GM18517 (cell line): Measurements from ENCODE around the gene METTL23.

ENCODE experiments used
- ATAC-seq: cut with Tn5 transposase; IDR thresholded peaks from one replicate; pipeline ENCODE4 v1.9.1; 2021; ENCODE audit warnings: mild to moderate bottlenecking, moderate library complexity; ENCODE audit not compliant: unreplicated experiment

The METTL23 gene

GRCh38 chr17:76752006-76752405 lies 25.4 kb downstream of the METTL23 start:
- no peak for ATAC-seq

GRCh38 chr17:76753061-76753961 lies 26.7 kb downstream of the METTL23 start:
- no peak for ATAC-seq

- no peak for ATAC-seq
Observed at GRCh38 chr17:76755285-76755684, 28.6 kb downstream of the METTL23 start.

DNA sequence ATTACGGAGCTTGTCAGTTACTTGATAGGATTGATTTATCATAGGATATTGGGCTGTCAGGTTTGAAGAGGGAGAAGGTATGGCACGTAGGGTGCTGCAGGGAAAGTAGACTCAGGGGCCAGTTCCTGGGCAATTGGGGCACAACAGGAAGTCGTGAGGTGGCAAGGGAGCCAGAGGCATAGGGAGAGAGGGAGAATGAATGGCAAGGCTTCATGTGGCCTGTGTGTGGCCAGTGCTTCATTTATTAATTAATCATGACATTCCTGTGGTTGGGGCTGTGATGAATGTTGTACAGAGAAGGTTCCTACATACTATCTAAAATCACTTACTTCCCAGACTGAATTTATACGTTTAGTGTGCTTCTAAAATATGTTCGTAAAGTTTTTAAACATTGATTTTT lies 30.6 kb downstream of the METTL23 start:
- ATAC-seq, result no peak

DNA sequence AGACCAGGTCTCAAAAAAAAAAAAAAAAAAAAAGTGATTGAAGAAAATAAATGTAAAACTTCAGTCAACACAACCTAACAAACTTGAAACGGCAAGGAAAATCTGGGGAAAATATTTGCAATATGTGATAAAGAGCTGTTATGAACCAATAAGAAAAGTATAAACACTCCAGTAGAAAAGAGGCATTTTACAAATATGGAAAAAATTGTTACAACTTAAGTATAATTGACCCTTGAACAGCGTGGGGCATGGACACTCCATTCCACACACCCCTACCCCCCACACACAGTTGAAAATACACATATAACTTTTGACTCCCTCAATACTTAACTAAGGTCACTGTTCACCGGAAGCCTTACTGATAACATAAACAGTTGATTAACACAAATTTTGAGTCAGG lies 31.9 kb downstream of the METTL23 start:
- ATAC-seq, result no peak

DNA sequence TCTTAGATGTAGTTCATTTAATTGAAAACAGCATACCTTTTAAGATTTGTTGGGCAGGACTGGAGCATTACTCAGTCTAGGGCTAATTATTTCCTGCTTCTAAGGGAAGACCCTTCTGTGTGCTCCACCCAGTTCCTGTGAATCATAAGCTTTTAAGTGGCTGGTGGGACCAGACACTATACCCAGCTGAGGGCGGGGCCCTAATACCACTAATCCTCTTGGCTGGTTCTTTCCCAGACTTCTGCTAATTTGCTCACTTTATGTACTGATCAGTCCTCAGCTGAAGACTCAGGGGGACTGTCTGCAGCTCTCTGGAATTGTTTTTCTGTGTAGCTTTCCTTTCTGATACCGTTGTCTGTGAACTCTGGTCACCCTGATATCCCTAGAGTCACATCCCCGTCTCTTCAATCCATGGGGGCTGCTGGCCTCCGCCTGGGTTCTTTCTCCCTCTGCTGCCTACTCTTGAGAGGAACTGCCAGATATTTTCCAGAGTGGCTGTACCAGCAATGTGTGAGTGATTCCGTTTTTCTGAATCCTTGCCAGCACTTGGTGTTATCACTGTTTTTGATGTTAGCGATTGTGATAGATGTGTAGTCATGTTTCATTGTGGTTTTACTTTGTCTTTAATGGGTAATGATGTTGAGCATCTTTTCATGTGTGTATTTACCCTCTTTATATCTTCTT lies 46.3 kb downstream of the METTL23 start:
- ATAC-seq, result no peak

GRCh38 chr17:76775021-76775600 lies 48.5 kb downstream of the METTL23 start:
- no peak for ATAC-seq

DNA sequence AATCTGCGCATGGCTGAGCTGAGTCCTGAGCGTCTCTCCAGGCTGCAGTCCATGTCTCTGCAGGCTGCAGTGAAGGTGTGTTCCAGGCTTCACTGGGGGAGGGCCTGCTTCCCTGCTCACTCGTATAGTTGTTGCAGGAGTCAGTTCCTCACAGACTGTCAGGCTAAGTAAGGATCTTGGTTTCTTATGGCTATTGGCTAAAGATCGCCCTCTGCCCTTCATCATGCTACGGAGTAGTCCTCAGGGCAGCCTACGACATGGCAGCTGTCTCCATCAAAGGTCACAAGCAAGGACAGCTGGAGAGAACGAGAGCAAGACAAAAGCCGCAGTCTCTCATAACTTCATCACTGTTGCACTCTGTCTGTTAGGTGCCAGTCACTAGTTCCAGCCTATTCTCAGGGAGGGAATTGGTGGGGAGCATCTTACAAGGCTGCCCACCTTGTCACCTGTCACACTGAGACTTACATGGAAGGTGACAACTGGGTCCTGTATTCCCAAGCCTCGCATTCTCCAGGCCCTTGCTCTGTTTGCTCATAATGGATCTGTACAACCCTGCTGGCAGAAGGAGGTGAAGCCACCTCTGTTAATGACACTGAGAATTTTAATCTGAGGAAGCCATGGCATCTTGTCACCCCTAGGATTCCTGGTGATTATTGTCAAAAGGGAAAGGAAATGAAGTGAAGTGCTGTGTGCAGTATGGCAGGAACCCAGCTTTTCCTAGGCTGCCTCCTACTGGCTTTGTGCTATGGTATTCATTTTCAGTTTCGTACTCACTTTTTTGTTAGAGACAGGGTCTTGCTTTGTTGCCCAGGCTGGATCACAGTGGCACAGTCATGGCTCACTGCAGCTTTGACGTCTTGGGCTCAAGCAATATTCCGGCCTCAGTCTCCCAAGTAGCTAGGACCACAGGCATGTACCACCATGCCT lies 54.7 kb downstream of the METTL23 start:
- ATAC-seq, result no peak

GRCh38 chr17:76783146-76783545 lies 56.5 kb downstream of the METTL23 start:
- ATAC-seq, result no peak
